ENCODE data around the gene BNC1.
A peak's percentile ranks its signal among the peaks of the same experiment; 100 is the strongest.
"Not testable (repeated sequence)": the region's sequence is repeated elsewhere in the genome, so short reads cannot be mapped to it uniquely, and the experiment has no call there.

BNC1 gene

GRCh38 chr15:83221781-83222180, 62.7 kb downstream of the BNC1 start:
- H3K27ac Mint-ChIP-seq; H3K4me3 Mint-ChIP-seq; DNase-seq (ENCODE audit: low spot score in 2 of 2); H3K9me3 Mint-ChIP-seq; H3K4me1 Mint-ChIP-seq; ATAC-seq; H3K36me3 Mint-ChIP-seq: not testable (repeated sequence)

DNA sequence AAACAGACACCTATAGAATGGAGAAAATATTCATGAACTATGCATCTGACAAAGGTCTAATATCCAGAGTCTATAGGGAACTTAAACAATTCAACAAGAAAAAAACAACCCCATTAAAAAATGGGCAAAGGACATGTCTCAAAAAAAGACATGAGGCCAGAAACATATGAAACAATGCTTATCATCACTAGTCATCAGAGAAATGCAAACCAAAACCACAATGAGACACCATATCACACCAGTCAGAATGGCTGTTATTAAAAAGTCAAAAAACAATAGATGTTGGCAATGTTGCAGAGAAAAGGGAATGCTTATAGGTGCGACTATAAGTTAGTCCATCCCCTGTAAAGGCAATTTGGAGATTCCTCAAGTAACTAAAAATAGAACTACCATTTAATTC, 65.4 kb downstream of the BNC1 start:
- no peaks in the 10 kb centered on the region for H3K9me3 Mint-ChIP-seq
- no peaks in the 10 kb centered on the region for H3K36me3 Mint-ChIP-seq
- no peaks in the 10 kb centered on the region for H3K4me1 Mint-ChIP-seq
- DNase-seq (ENCODE audit: low spot score in 2 of 2): no peak
- H3K27ac Mint-ChIP-seq: no peak overlapping the region
- H3K4me3 Mint-ChIP-seq: no peak overlapping the region
- no peak for ATAC-seq

DNA sequence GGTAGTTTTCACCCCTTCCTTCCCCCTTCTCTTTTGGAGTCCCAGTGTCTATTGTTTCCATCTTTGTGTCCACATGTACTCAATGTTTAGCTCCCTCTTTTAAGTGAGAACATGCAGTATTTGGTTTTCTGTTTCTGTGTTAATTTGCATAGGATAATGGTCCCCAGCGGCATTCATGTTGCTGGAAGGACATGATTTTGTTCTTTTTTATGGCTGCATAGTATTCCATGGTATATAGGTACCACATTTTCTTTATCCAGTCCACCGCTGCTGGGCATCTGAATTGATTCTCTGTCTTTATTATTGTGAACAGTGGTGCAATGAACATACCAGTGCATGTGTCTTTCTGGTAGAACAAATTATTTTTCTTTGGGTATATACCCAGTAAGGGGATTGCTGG, 69.2 kb downstream of the BNC1 start:
- Mint-ChIP-seq H3K36me3 (no peaks in the 10 kb centered on the region), H3K9me3 (no peaks in the 10 kb centered on the region), H3K4me1 (no peaks in the 10 kb centered on the region), H3K27ac (no peak overlapping the region), H3K4me3 (no peak overlapping the region)
- no peak for ATAC-seq
- DNase-seq (ENCODE audit: low spot score in 2 of 2): no peak

DNA sequence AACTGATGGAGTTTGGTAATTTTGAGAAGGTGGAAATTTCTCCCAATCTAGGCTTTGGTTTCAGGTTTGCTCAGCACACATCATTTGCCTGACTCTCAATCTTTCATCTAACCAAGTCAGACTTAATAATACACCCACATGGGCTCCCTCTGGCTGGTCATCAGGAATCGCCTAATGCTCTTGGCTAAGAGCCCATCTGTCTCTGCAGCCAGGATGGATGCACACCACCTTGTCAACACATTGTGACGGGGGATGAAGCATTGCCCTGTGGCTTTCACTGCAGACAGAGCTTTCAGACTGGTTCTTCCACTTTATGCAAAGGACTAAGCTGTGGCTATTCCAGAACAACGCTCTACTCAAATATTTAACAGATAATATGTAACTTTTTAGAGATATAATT, 73.8 kb downstream of the BNC1 start:
- Mint-ChIP-seq H3K4me3 (no peak overlapping the region), H3K36me3 (no peaks in the 10 kb centered on the region), H3K27ac (no peak overlapping the region), H3K4me1 (peaks cover 7% of the 10 kb centered on the region), H3K9me3 (no peaks in the 10 kb centered on the region)
- ATAC-seq (no peak), DNase-seq (ENCODE audit: low spot score in 2 of 2) (no peak)

DNA sequence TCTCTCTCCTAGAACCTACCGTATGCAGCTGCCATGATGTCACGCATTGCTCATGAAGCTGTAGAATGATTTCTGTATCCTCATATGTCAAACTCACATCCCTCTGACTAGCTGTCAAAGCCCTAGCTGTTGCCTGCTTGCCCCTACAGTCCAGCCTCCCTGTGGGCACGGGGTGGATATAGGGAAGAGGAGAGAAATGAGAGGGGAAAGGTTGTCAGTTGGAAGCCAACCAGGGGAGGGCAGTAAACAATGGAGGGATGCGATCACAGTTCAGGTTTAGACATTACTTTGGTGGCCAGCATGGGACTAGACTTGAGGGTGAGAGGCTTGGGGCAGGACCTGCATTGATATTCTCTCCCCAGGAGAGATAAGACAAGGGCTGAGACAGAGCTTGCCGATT, 75.1 kb downstream of the BNC1 start:
- no peak for ATAC-seq
- H3K4me3 Mint-ChIP-seq: no peak overlapping the region
- DNase-seq (ENCODE audit: low spot score in 2 of 2): no peak
- no peaks in the 10 kb centered on the region for H3K36me3 Mint-ChIP-seq
- no peak overlapping the region for H3K27ac Mint-ChIP-seq
- H3K4me1 Mint-ChIP-seq: peaks cover 7% of the 10 kb centered on the region
- no peaks in the 10 kb centered on the region for H3K9me3 Mint-ChIP-seq

- peak overlapping the region; percentile 60 for H3K27ac Mint-ChIP-seq
- H3K36me3 Mint-ChIP-seq: no peaks in the 10 kb centered on the region
- no peak overlapping the region for H3K4me3 Mint-ChIP-seq
- DNase-seq (ENCODE audit: low spot score in 2 of 2) (no peak), ATAC-seq (no peak)
- H3K9me3 Mint-ChIP-seq: no peaks in the 10 kb centered on the region
- H3K4me1 Mint-ChIP-seq: peaks cover 7% of the 10 kb centered on the region
Observed at GRCh38 chr15:83208367-83208661, 76.2 kb downstream of the BNC1 start.

DNA sequence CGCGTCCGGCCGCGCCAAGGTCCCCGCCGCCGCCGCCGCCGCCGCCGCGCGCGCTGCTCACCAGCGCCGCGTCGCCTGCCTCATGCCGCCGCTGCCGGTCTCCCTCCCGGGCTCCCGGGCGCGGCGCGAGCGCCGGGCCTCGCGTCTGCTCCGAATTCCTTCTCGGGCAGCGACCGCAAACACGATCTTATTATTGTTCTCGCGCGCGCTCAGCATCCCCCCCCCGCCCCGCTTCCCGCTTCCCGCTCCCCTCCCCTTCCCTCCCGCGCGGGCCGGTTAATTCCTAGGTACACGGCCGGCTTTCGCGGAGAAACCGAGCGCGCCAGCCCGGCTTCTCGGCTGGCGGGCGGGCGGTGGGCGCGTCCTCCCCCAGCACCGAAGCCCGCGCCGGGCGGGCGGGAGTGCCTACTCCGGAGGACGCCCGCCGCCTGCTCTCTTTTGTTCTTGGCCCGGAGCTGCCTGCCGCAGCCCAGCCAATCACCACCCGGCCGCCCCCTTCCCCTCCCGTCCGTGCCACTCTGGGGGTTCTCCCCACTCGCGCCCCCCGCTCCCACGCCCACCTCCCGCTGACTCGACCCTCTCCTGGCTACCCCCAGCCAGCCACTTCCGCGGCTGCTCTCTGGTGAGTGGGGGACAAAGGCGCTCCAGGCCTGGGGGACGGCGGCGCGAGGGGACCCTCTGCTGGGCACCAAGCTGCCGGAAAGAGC, 76.7 kb downstream of the BNC1 start, which contains the start of gene HDGFL3:
HDGFL3 (minus strand) TSS at position 164 of the 707 bp plus-strand sequence. CDS start 409 bp downstream, outside the sequence.
- H3K4me1 Mint-ChIP-seq: peaks cover 7% of the 10 kb centered on the region
- H3K4me3 Mint-ChIP-seq: peak within 1 kb of the TSS; percentile 72
- H3K27ac Mint-ChIP-seq: peak within 1 kb of the TSS; percentile 60
- peak; percentile 71 for ATAC-seq
- DNase-seq (ENCODE audit: low spot score in 2 of 2): peak; percentile 11 to 58
- no peaks in the 10 kb centered on the region for H3K36me3 Mint-ChIP-seq
- H3K9me3 Mint-ChIP-seq: no peaks in the 10 kb centered on the region

- Mint-ChIP-seq H3K9me3 (no peaks in the 10 kb centered on the region), H3K4me1 (peaks cover 7% of the 10 kb centered on the region), H3K36me3 (no peaks in the 10 kb centered on the region), H3K4me3 (peak overlapping the region; percentile 72), H3K27ac (no peak overlapping the region)
- DNase-seq (ENCODE audit: low spot score in 2 of 2) (peak in 1 of 2 donors; percentile 54), ATAC-seq (peak; percentile 47)
Observed at GRCh38 chr15:83207009-83207659, 77.3 kb downstream of the BNC1 start.

GRCh38 chr15:83206526-83207008, 77.9 kb downstream of the BNC1 start:
- ATAC-seq: no peak
- H3K4me3 Mint-ChIP-seq: peak overlapping the region; percentile 72

More at GRCh38 chr15:83206526-83207008, 77.9 kb downstream of the BNC1 start:
- H3K36me3 Mint-ChIP-seq: no peaks in the 10 kb centered on the region
- H3K27ac Mint-ChIP-seq: no peak overlapping the region
- H3K4me1 Mint-ChIP-seq: peaks cover 7% of the 10 kb centered on the region
- no peak for DNase-seq (ENCODE audit: low spot score in 2 of 2)
- H3K9me3 Mint-ChIP-seq: no peaks in the 10 kb centered on the region

All from stimulated activated effector memory CD8-positive, alpha-beta T cell treated with anti-CD3 and anti-CD28 coated beads, Interleukin-12 subunit alpha, Interleukin-12 subunit beta, amount 100 ng/mL, for 72 hours (primary cell).